Activated T-cell treated with anti-CD3 and anti-CD28 coated beads, Interleukin-2, amount 50 U/mL, for 4 hours (primary cell): ENCODE data around the gene JADE3. TPM values are rescaled to one million over a fixed set of nuclear protein-coding genes. Genes with fewer than 3 reads are reported as not detected.

ENCODE experiments used
- ATAC-seq, 2 donors: fragments of 200-7000 bp; cut with Tn5 transposase; one replicate each; pipeline ENCODE4 v1.10.0; 2021
- DNase-seq: peaks from one replicate; pipeline ENCODE4 v3.0.0-alpha.2; 2020
- H3K27me3 Mint-ChIP-seq: one replicate; pipeline ENCODE4 v1.8.0; 2021; ENCODE audit warnings: low read depth, mixed read lengths
- H3K36me3 Mint-ChIP-seq: one replicate; pipeline ENCODE4 v1.8.0; 2022; ENCODE audit warnings: mixed read lengths; ENCODE audit not compliant: insufficient read depth
- H3K4me1 Mint-ChIP-seq: one replicate; pipeline ENCODE4 v1.8.0; 2021; ENCODE audit warnings: low read depth, mixed read lengths
- H3K4me3 Mint-ChIP-seq: one replicate; pipeline ENCODE4 v1.8.0; 2021; ENCODE audit warnings: mild to moderate bottlenecking, moderate library complexity, mixed read lengths
- H3K9me3 Mint-ChIP-seq: one replicate; pipeline ENCODE4 v1.8.0; 2021; ENCODE audit warnings: mixed read lengths
- total RNA-seq, 3 donors: library from RNA; stranded (reverse); gene quantifications; one replicate each; pipeline ENCODE4 v1.2.1, GENCODE V29; 2021

The JADE3 gene
- total RNA-seq: 1 to 10 TPM; 1.0 to 2.3 (median 1.2) TPM

DNA sequence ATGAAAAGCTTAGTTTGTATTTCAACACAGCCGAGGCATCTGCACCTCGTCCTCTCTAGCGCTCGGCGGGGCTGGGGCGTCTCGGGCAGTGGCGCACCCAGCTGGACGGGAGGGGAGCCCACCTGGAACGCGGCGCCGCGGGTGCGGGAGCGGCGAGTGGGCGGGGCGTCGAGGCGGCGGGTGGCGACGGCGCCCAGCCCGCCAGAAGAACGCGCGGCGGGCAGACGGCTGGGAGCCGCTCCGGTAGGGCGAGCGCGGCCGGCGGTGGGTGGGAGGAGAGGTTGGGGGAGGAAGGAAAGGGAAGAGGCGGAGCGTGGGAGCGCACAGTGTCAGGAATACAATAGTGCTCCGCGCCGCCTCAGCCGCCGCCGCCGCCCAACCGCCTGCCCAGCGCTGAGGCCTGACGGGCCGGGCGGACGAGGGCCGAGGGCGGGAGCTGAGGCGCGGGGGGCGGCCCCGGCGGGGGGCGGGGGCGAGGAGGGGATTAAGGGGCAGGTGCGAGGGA lies at the start of gene JADE3:
Gene JADE3 (plus strand): TSS at position 324 of the 505 bp plus-strand sequence. CDS start 72,474 bp downstream, outside the sequence.
- Mint-ChIP-seq H3K4me3 (peak within 1 kb of the TSS; percentile 76), H3K9me3 (no peaks in the 10 kb centered on the region), H3K4me1 (peaks cover 9% of the 10 kb centered on the region), H3K36me3 (no peaks in the 10 kb centered on the region), H3K27me3 (peaks cover 24% of the 10 kb centered on the region)
- peak; percentile 53 to 59 for ATAC-seq
- DNase-seq: peak; percentile 16

- H3K36me3 Mint-ChIP-seq: peaks cover 28% of the 10 kb centered on the region
- no peaks in the 10 kb centered on the region for H3K27me3 Mint-ChIP-seq
- no peaks in the 10 kb centered on the region for H3K4me1 Mint-ChIP-seq
- ATAC-seq: no peak
- no peak for DNase-seq
- H3K9me3 Mint-ChIP-seq: no peaks in the 10 kb centered on the region
- H3K4me3 Mint-ChIP-seq: no peak overlapping the region
Measured at GRCh38 chrX:46863072-46863471, 49.1 kb upstream of the JADE3 start.

- peaks cover 28% of the 10 kb centered on the region for H3K36me3 Mint-ChIP-seq
- ATAC-seq (no peak), DNase-seq (no peak)
- no peaks in the 10 kb centered on the region for H3K27me3 Mint-ChIP-seq
- H3K4me1 Mint-ChIP-seq: no peaks in the 10 kb centered on the region
- no peaks in the 10 kb centered on the region for H3K9me3 Mint-ChIP-seq
- H3K4me3 Mint-ChIP-seq: no peak overlapping the region
Measured at GRCh38 chrX:46864606-46865005, 47.6 kb upstream of the JADE3 start.

GRCh38 chrX:46865281-46865680 lies 46.9 kb upstream of the JADE3 start:
- Mint-ChIP-seq H3K36me3 (peaks cover 26% of the 10 kb centered on the region), H3K4me1 (no peaks in the 10 kb centered on the region), H3K4me3 (no peak overlapping the region), H3K9me3 (no peaks in the 10 kb centered on the region), H3K27me3 (no peaks in the 10 kb centered on the region)
- DNase-seq: no peak
- no peak for ATAC-seq

DNA sequence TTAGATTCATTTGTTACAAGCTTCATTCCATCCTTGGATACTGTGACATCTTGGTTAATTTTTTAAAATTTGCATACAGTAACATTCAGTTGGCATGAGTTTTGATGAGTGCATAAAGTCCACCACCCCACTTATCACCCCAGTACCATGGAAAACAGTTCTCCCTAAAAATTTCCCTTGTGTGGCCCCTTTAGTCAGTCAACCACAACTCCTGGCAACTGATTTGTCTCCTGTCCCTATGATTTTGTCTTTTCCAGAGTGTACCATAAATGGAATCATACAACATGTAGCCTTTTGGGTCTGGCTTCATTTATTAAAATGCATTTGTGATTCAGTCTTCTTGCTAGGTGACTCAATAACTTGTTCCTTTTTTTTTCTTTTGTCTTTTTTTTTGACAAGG lies 45.5 kb upstream of the JADE3 start:
- no peak overlapping the region for H3K4me3 Mint-ChIP-seq

GRCh38 chrX:46873746-46874145 lies 38.5 kb upstream of the JADE3 start:
- no peak for DNase-seq

More for the DNA sequence above, 45.5 kb upstream of the JADE3 start:
- no peaks in the 10 kb centered on the region for H3K9me3 Mint-ChIP-seq
- ATAC-seq (no peak), DNase-seq (no peak)
- H3K27me3 Mint-ChIP-seq: no peaks in the 10 kb centered on the region
- H3K4me1 Mint-ChIP-seq: no peaks in the 10 kb centered on the region
- peaks cover 21% of the 10 kb centered on the region for H3K36me3 Mint-ChIP-seq

GRCh38 chrX:46876901-46877300 lies 35.3 kb upstream of the JADE3 start:
- Mint-ChIP-seq H3K27me3 (no peaks in the 10 kb centered on the region), H3K36me3 (no peaks in the 10 kb centered on the region), H3K4me3 (no peak overlapping the region), H3K9me3 (no peaks in the 10 kb centered on the region), H3K4me1 (no peaks in the 10 kb centered on the region)
- ATAC-seq (no peak), DNase-seq (no peak)

More at GRCh38 chrX:46873746-46874145, 38.5 kb upstream of the JADE3 start:
- no peaks in the 10 kb centered on the region for H3K9me3 Mint-ChIP-seq
- no peaks in the 10 kb centered on the region for H3K4me1 Mint-ChIP-seq
- H3K27me3 Mint-ChIP-seq: no peaks in the 10 kb centered on the region
- ATAC-seq: no peak
- H3K36me3 Mint-ChIP-seq: peaks cover 2% of the 10 kb centered on the region
- H3K4me3 Mint-ChIP-seq: no peak overlapping the region

DNA sequence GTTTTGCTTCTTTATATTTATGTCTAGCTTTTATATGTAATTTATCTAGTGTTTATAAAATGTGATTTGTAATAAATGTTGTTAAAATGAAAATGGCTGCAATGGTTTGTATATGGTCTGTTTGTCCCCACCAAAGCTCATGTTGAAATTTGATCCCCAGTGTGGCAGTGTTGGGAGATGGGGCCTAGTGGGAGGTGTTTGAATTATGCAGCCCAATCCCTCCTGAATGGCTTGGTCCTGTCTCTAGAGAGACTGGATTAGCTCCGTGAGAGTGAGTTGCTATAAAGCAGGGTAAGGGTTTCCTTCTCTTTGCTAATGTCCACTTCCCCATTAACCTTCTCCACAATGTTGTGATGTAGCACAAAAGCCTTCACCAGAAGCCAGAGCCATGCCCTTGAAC lies 30.0 kb upstream of the JADE3 start:
- DNase-seq (no peak), ATAC-seq (no peak)
- no peaks in the 10 kb centered on the region for H3K9me3 Mint-ChIP-seq
- H3K4me3 Mint-ChIP-seq: no peak overlapping the region
- no peaks in the 10 kb centered on the region for H3K36me3 Mint-ChIP-seq
- no peaks in the 10 kb centered on the region for H3K4me1 Mint-ChIP-seq
- H3K27me3 Mint-ChIP-seq: no peaks in the 10 kb centered on the region

DNA sequence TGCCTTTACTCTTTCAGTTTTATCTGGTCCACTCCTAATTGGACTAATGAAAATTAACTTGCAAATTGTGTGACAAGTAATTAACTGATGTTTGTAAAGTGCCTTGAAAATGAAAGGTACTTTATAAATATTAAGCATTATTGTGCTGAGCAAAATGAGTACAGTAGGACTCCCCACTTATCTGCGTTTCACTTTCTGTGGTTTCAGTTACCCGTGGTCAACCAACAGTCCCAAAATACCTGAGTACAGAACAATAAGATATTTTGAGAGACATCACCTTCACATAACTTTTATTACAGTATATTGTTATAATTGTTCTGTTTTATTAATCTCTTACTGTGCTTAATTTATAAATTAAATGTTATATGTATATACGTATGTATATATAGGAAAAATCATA lies 27.4 kb upstream of the JADE3 start:
- no peak for ATAC-seq
- Mint-ChIP-seq H3K4me1 (no peaks in the 10 kb centered on the region), H3K27me3 (no peaks in the 10 kb centered on the region), H3K4me3 (no peak overlapping the region), H3K36me3 (no peaks in the 10 kb centered on the region), H3K9me3 (no peaks in the 10 kb centered on the region)
- no peak for DNase-seq

DNA sequence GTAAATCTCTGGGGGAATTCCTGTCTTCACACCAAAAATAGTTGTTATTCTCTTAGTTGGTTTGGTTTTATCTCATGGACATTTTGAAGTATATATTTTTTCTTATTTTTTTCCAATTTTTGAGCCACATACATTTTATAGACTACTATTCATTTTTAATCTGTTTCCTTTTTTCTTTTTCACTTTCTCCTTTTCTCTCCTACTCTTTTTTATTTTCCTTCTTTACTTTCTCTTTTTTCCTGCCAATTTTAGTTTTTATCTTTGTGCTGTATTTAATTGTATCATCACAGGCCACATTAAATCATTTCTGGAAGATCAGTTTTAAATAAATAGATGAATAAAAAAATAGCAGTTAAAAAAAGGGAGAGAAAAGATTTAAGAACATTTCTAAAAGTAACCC lies 14.0 kb upstream of the JADE3 start:
- H3K4me3 Mint-ChIP-seq: no peak overlapping the region
- DNase-seq (no peak), ATAC-seq (no peak)
- H3K36me3 Mint-ChIP-seq: no peaks in the 10 kb centered on the region
- H3K27me3 Mint-ChIP-seq: peaks cover 6% of the 10 kb centered on the region
- no peaks in the 10 kb centered on the region for H3K9me3 Mint-ChIP-seq
- H3K4me1 Mint-ChIP-seq: no peaks in the 10 kb centered on the region

- peak; percentile 95 to 98 for ATAC-seq
- H3K9me3 Mint-ChIP-seq: no peaks in the 10 kb centered on the region
- H3K4me1 Mint-ChIP-seq: no peaks in the 10 kb centered on the region
- DNase-seq: peak; percentile 39
- no peaks in the 10 kb centered on the region for H3K36me3 Mint-ChIP-seq
- no peaks in the 10 kb centered on the region for H3K27me3 Mint-ChIP-seq
- no peak overlapping the region for H3K4me3 Mint-ChIP-seq
Measured at GRCh38 chrX:46903458-46904242, 8.6 kb upstream of the JADE3 start.

- Mint-ChIP-seq H3K36me3 (no peaks in the 10 kb centered on the region), H3K4me1 (no peaks in the 10 kb centered on the region), H3K9me3 (no peaks in the 10 kb centered on the region), H3K27me3 (no peaks in the 10 kb centered on the region), H3K4me3 (no peak overlapping the region)
- DNase-seq: no peak
- ATAC-seq: no peak
Measured at GRCh38 chrX:46904626-46905025, 7.6 kb upstream of the JADE3 start.

GRCh38 chrX:46910415-46910814 lies 1.8 kb upstream of the JADE3 start:
- Mint-ChIP-seq H3K4me1 (peaks cover 9% of the 10 kb centered on the region), H3K9me3 (no peaks in the 10 kb centered on the region), H3K36me3 (no peaks in the 10 kb centered on the region), H3K4me3 (no peak overlapping the region), H3K27me3 (peaks cover 15% of the 10 kb centered on the region)
- ATAC-seq (no peak), DNase-seq (no peak)

DNA sequence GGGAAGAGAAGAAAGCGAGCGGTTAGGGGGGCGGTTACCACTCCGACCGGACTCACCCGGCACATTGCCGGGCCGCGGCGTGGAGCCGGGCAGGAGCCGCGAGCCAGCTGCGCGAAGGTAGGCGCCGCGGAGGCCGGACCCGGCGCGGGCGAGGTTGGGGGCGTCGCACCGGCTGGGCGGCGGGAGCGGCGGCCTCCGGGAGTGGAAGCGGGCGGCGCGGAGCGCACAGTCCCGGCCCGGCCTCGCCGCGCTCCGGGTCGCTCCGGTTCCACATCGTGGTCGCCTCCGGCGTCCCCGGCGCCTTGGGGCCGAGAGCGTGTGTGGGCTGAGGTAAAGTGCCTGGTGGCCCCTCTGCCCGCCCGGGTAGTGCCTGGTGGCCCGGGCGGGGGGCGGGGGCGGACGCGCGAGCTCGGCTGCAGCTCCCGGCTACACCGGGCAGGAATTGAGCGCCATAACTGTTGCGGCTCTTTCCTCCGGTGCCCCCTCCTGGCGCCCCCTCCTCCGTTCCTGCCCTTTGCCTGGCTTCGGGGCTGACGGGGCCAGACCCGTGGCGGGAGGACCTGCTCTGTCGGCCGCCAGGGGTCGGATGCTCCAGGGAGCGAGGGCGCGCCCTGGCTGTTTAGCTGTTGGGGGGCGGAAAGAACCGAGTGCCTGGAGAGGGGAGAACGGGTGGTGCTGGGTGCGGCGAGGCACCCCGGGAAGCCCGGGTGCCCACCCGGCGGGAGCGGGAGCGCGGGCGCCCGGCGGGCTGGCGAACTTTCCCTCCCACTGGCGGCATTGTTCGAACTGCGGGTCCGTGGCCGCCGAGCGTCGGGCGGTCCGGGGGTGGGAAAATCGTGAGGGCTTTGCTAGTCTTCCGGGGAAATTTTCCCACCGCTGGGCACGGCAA lies 626 bp downstream of the JADE3 start:
- H3K9me3 Mint-ChIP-seq: no peaks in the 10 kb centered on the region
- no peaks in the 10 kb centered on the region for H3K36me3 Mint-ChIP-seq
- peaks cover 9% of the 10 kb centered on the region for H3K4me1 Mint-ChIP-seq
- peak overlapping the region; percentile 76 for H3K4me3 Mint-ChIP-seq
- ATAC-seq: peak; percentile 60 to 65
- H3K27me3 Mint-ChIP-seq: peaks cover 24% of the 10 kb centered on the region
- DNase-seq: peak; percentile 8
